HG03045 (cell line): ENCODE measurements around the gene HSBP1L1.
"Not testable (repeated sequence)": the region's sequence is repeated elsewhere in the genome, so short reads cannot be mapped to it uniquely, and the experiment has no call there.

Experiments
- ATAC-seq: cut with Tn5 transposase; IDR thresholded peaks from one replicate; pipeline ENCODE4 v1.9.1; 2021; ENCODE audit warnings: mild to moderate bottlenecking, moderate library complexity; ENCODE audit not compliant: unreplicated experiment

Gene HSBP1L1

GRCh38 chr18:79960161-79960801 is 4.2 kb upstream of the HSBP1L1 start:
- ATAC-seq = not testable (repeated sequence)

- no peak for ATAC-seq
These were observed 3.4 kb upstream of the HSBP1L1 start for GRCh38 chr18:79960921-79961526.

GRCh38 chr18:79961527-79962291 is 2.7 kb upstream of the HSBP1L1 start:
- ATAC-seq = no peak

- no peak for ATAC-seq
These were observed 2.1 kb upstream of the HSBP1L1 start for GRCh38 chr18:79962311-79962710.

GRCh38 chr18:79962835-79963657 is 1.4 kb upstream of the HSBP1L1 start:
- no peak for ATAC-seq

GRCh38 chr18:79963658-79964329 is 649 bp upstream of the HSBP1L1 start:
- no peak for ATAC-seq

- no peak for ATAC-seq
These were observed 868 bp downstream of the HSBP1L1 start for GRCh38 chr18:79965119-79965902.

- no peak for ATAC-seq
These were observed 6.1 kb downstream of the HSBP1L1 start for GRCh38 chr18:79970419-79971133.

- ATAC-seq = no peak
These were observed 6.9 kb downstream of the HSBP1L1 start for GRCh38 chr18:79971211-79971952.

GRCh38 chr18:79971986-79972385 is 7.5 kb downstream of the HSBP1L1 start:
- ATAC-seq = no peak

- no peak for ATAC-seq
These were observed 8.3 kb downstream of the HSBP1L1 start for GRCh38 chr18:79972720-79973119.

GRCh38 chr18:79973517-79973916 is 9.1 kb downstream of the HSBP1L1 start:
- ATAC-seq = no peak

- ATAC-seq = no peak
These were observed 9.7 kb downstream of the HSBP1L1 start for GRCh38 chr18:79974025-79974654.

- ATAC-seq = no peak
These were observed 10.6 kb downstream of the HSBP1L1 start for GRCh38 chr18:79975043-79975442.

- no peak for ATAC-seq
These were observed 11.7 kb downstream of the HSBP1L1 start for GRCh38 chr18:79975985-79976680.

- ATAC-seq = no peak
These were observed 15.4 kb downstream of the HSBP1L1 start for GRCh38 chr18:79979843-79980242.

- ATAC-seq = no peak
These were observed 16.1 kb downstream of the HSBP1L1 start for GRCh38 chr18:79980585-79980984.
